IMR-90 (cell line): ENCODE measurements around the gene GGA2. TPM values are rescaled to one million over a fixed set of nuclear protein-coding genes. Genes with fewer than 3 reads are reported as not detected.

Experiments
- polyA plus RNA-seq, 3 experiments: library from polyadenylated mRNA; depleted of rRNA; stranded (reverse); fragments of >200 nt; gene quantifications; 2 replicates each; pipeline ENCODE4 v1.2.3, GENCODE V29; 2012; ENCODE audit warnings: low replicate concordance in 1 of 3
- total RNA-seq: library from RNA; depleted of rRNA; stranded (reverse); fragments of >200 nt; gene quantifications from 2 replicates; pipeline ENCODE4 v1.2.3, GENCODE V29; 2012
- TF ChIP-seq, protein P1 (sequence below): conservative IDR thresholded peaks from 2 replicates; pipeline ENCODE4 v1.5.1; 2012; ENCODE audit warnings: mild to moderate bottlenecking, low read depth, low read length, improper control_type of control experiment

The GGA2 gene
- total and polyA plus RNA-seq, 2 of the 4 experiments (the other 2 are of a cell fraction): 16.5 to 30.1 TPM

- TF ChIP-seq, protein P1, sequence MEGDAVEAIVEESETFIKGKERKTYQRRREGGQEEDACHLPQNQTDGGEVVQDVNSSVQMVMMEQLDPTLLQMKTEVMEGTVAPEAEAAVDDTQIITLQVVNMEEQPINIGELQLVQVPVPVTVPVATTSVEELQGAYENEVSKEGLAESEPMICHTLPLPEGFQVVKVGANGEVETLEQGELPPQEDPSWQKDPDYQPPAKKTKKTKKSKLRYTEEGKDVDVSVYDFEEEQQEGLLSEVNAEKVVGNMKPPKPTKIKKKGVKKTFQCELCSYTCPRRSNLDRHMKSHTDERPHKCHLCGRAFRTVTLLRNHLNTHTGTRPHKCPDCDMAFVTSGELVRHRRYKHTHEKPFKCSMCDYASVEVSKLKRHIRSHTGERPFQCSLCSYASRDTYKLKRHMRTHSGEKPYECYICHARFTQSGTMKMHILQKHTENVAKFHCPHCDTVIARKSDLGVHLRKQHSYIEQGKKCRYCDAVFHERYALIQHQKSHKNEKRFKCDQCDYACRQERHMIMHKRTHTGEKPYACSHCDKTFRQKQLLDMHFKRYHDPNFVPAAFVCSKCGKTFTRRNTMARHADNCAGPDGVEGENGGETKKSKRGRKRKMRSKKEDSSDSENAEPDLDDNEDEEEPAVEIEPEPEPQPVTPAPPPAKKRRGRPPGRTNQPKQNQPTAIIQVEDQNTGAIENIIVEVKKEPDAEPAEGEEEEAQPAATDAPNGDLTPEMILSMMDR: no peak
Observed at GRCh38 chr16:23433261-23433920, 76.9 kb downstream of the GGA2 start (continued).
